Gastroesophageal sphincter (tissue), 4 donors: ENCODE results near the gene PIK3CA. TPM values are rescaled to one million over a fixed set of nuclear protein-coding genes. Genes with fewer than 3 reads are reported as not detected.
A peak's percentile ranks its signal among the peaks of the same experiment; 100 is the strongest.

Experiments used
- ATAC-seq: fragments of 150-250 bp; one replicate; pipeline ENCODE4 v1.9.1; 2016; ENCODE audit warnings: mild to moderate bottlenecking, moderate library complexity
- H3K27ac ChIP-seq, 4 donors: fragments of 200-600 bp; sonication (generic) in 3 of 4; 1 replicate in 3 of 4; 2 replicates in 1 of 4; pipeline ENCODE4 v1.5.1; 2016 to 2019
- H3K27me3 ChIP-seq: fragments of 200-600 bp; sonication (generic); one replicate; pipeline ENCODE4 v1.5.1; 2019
- H3K36me3 ChIP-seq, 2 donors: fragments of 200-600 bp; sonication (generic); one replicate each; pipeline ENCODE4 v1.5.1; 2019; ENCODE audit warnings: control low read depth in 1 of 2
- H3K4me1 ChIP-seq, 3 donors: fragments of 200-600 bp; sonication (generic); 1 replicate in 2 of 3; 2 replicates in 1 of 3; pipeline ENCODE4 v1.5.1; 2016 to 2019; ENCODE audit warnings: control low read depth in 2 of 3
- H3K4me3 ChIP-seq, 2 donors: fragments of 200-600 bp; sonication (generic); one replicate each; pipeline ENCODE4 v1.5.1; 2019; ENCODE audit warnings: mild to moderate bottlenecking in 1 of 2, moderate library complexity in 1 of 2
- H3K9me3 ChIP-seq, 3 donors: fragments of 200-600 bp; sonication (generic); one replicate each; pipeline ENCODE4 v1.5.1; 2017 to 2019; ENCODE audit warnings: control low read depth in 2 of 3
- CTCF ChIP-seq, 4 experiments: fragments of 200-600 bp in 2 of 4; fragments of 450-650 bp in 2 of 4; sonication (generic) in 1 of 4; IDR thresholded peaks; one replicate each; pipeline ENCODE4 v1.5.1; 2017 to 2019; ENCODE audit warnings: antibody characterized with exemption in 4 of 4, mild to moderate bottlenecking in 2 of 4, moderate library complexity in 2 of 4
- EP300 ChIP-seq: sonication (generic); formaldehyde crosslinking; IDR thresholded peaks from one replicate; pipeline ENCODE4 v1.6.1; 2017; ENCODE audit warnings: antibody characterized with exemption, mild to moderate bottlenecking
- POLR2A ChIP-seq, 2 donors: fragments of 450-650 bp; IDR thresholded peaks; one replicate each; pipeline ENCODE4 v1.6.1; 2017; ENCODE audit warnings: antibody characterized with exemption in 2 of 2, mild to moderate bottlenecking in 2 of 2, moderate library complexity in 1 of 2
- POLR2AphosphoS5 ChIP-seq: sonication (generic); formaldehyde crosslinking; IDR thresholded peaks from one replicate; pipeline ENCODE4 v1.6.1; 2017; ENCODE audit warnings: antibody characterized with exemption
- WGBS, 2 donors: methylation state at CpG; one replicate each; pipeline ENCODE4 v1.1.5; 2018; ENCODE audit warnings: low coverage in 1 of 2; 5-methylcytosine and 5-hydroxymethylcytosine counted together
- total RNA-seq, 4 donors: library from RNA; depleted of rRNA; stranded (reverse); fragments of >200 nt; gene quantifications; one replicate each; pipeline ENCODE4 v1.1.0, GENCODE V29; 2016

Gene PIK3CA
- total RNA-seq, 4 donors from 2014 or later = 35.7 to 47.7 (median 39.6) TPM

GRCh38 chr3:179177611-179178010 lies 29.5 kb downstream of the PIK3CA start:
- H3K27ac ChIP-seq = no peak overlapping the region
- H3K36me3 ChIP-seq = no peaks in the 10 kb centered on the region
- peaks cover 28 to 65% (median 30%) of the 10 kb centered on the region in 3 donors for H3K4me1 ChIP-seq
- ATAC-seq = no peak
- no peak overlapping the region for H3K4me3 ChIP-seq
- no peak for TF ChIP-seq CTCF (IDR thresholded peaks at IDR 0.05)
- TF ChIP-seq POLR2A (IDR thresholded peaks at IDR 0.05) = no peak
- no peak for TF ChIP-seq POLR2AphosphoS5
- no peak for TF ChIP-seq EP300
- peaks cover 0 to 1% (median 0%) of the 10 kb centered on the region in 3 donors for H3K9me3 ChIP-seq
- no peaks in the 10 kb centered on the region for H3K27me3 ChIP-seq

- TF ChIP-seq CTCF (IDR thresholded peaks at IDR 0.05) (no peak), POLR2A (IDR thresholded peaks at IDR 0.05) (no peak), EP300 (no peak), POLR2AphosphoS5 (no peak)
- Histone ChIP-seq H3K9me3 (no peaks in the 10 kb centered on the region), H3K4me1 (peaks cover 40 to 79% (median 47%) of the 10 kb centered on the region in 3 donors), H3K27me3 (no peaks in the 10 kb centered on the region), H3K36me3 (no peaks in the 10 kb centered on the region), H3K27ac (peak overlapping the region in 2 of 4 donors; percentile 71 to 76), H3K4me3 (no peak overlapping the region)
- ATAC-seq = no peak
- WGBS, 2 donors = 53 to 72% methylated on average over 2 of the region's 2 CpGs
Observed at GRCh38 chr3:179179256-179179655, 31.1 kb downstream of the PIK3CA start.

- Histone ChIP-seq H3K27ac (peak overlapping the region; percentile 56 to 76 (median 72)), H3K36me3 (no peaks in the 10 kb centered on the region), H3K27me3 (no peaks in the 10 kb centered on the region), H3K4me1 (peaks cover 46 to 80% (median 50%) of the 10 kb centered on the region in 3 donors), H3K4me3 (no peak overlapping the region), H3K9me3 (no peaks in the 10 kb centered on the region)
- TF ChIP-seq POLR2AphosphoS5 = peak; percentile 38
- TF ChIP-seq EP300 = no peak
- ATAC-seq = peak; percentile 73
- WGBS, 2 donors = 38 to 50% methylated on average over 1 of the region's 1 CpG
Observed at GRCh38 chr3:179179979-179180759, 32.0 kb downstream of the PIK3CA start.

- ATAC-seq = peak; percentile 87
- Histone ChIP-seq H3K4me1 (peaks cover 42 to 78% (median 50%) of the 10 kb centered on the region in 3 donors), H3K27me3 (no peaks in the 10 kb centered on the region), H3K36me3 (no peaks in the 10 kb centered on the region), H3K4me3 (no peak overlapping the region), H3K27ac (peak overlapping the region; percentile 56 to 76 (median 72)), H3K9me3 (no peaks in the 10 kb centered on the region)
- 6 to 33% methylated on average over 1 of the region's 1 CpG for WGBS, 2 donors
- peak; percentile 82 for TF ChIP-seq POLR2AphosphoS5
- TF ChIP-seq CTCF (IDR thresholded peaks at IDR 0.05) = no peak
- TF ChIP-seq EP300 = no peak
- TF ChIP-seq POLR2A (IDR thresholded peaks at IDR 0.05) = no peak
Observed at GRCh38 chr3:179181021-179181472, 32.9 kb downstream of the PIK3CA start.

- no peak for TF ChIP-seq EP300
- H3K27ac ChIP-seq = peak overlapping the region; percentile 39 to 76 (median 72)
- H3K27me3 ChIP-seq = no peaks in the 10 kb centered on the region
- 34 to 52% methylated on average over 3 to 4 of the region's 4 CpGs for WGBS, 2 donors
- no peaks in the 10 kb centered on the region for H3K9me3 ChIP-seq
- no peaks in the 10 kb centered on the region for H3K36me3 ChIP-seq
- ATAC-seq = no peak
- no peak overlapping the region for H3K4me3 ChIP-seq
- peaks cover 42 to 86% (median 50%) of the 10 kb centered on the region in 3 donors for H3K4me1 ChIP-seq
Observed at GRCh38 chr3:179181993-179182551, 33.9 kb downstream of the PIK3CA start.

GRCh38 chr3:179182902-179183301 lies 34.7 kb downstream of the PIK3CA start:
- WGBS, 2 donors = 92 to 95% methylated on average over 1 of the region's 1 CpG
- Histone ChIP-seq H3K27me3 (no peaks in the 10 kb centered on the region), H3K27ac (peak overlapping the region in 2 of 4 donors; percentile 71 to 74), H3K4me3 (no peak overlapping the region), H3K36me3 (no peaks in the 10 kb centered on the region), H3K9me3 (no peaks in the 10 kb centered on the region), H3K4me1 (peaks cover 42 to 86% (median 50%) of the 10 kb centered on the region in 3 donors)
- ATAC-seq = no peak
- TF ChIP-seq CTCF (IDR thresholded peaks at IDR 0.05) (no peak), POLR2A (IDR thresholded peaks at IDR 0.05) (no peak), EP300 (no peak), POLR2AphosphoS5 (no peak)
